ENCODE results near the gene CHRDL1. TPM values are rescaled to one million over a fixed set of nuclear protein-coding genes. Genes with fewer than 3 reads are reported as not detected.
"Not testable (repeated sequence)": the region's sequence is repeated elsewhere in the genome, so short reads cannot be mapped to it uniquely, and the experiment has no call there.

The CHRDL1 gene
- polyA plus RNA-seq, 1 donor from 2014 or later: 2.0 TPM

DNA sequence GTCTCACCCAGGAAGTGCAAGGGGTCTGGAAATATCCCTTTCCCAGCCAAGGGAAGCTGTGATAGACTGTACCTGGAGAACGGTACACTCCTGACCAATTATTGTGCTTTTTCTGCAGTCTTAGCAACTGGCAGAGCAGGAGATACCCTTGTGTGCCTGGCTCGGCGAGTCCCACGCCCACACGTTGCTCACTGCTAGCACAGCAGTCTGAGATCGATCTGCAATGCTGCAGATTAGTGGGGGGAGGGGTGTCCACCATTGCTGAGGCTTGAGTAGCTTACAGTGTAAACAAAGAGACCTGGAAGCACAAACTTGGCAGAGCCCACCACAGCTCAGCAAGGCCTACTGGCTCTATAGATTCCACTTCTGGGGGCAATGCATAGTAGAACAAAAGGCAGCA, 138.5 kb downstream of the CHRDL1 start:
- Histone ChIP-seq H3K27ac (ENCODE audit: low read length) (no peak overlapping the region), H3K9me2 (ENCODE audit: insufficient read depth, low read length) (no peaks in the 10 kb centered on the region), H3K4me3 (ENCODE audit: low read length) (no peak overlapping the region), H3F3A (ENCODE audit: insufficient read depth, low read length, poor library complexity, severe bottlenecking) (no peaks in the 10 kb centered on the region), H3K9ac (ENCODE audit: low read length) (no peak overlapping the region), H4K20me1 (ENCODE audit: insufficient read depth) (no peaks in the 10 kb centered on the region), H3K4me2 (ENCODE audit: low read length) (no peak overlapping the region), H3K36me3 (ENCODE audit: insufficient read depth, low read length) (no peaks in the 10 kb centered on the region), H3K27me3 (ENCODE audit: insufficient read depth, low read depth, low read length) (no peaks in the 10 kb centered on the region), H3K9me3 (ENCODE audit: low read length) (no peaks in the 10 kb centered on the region), H3K79me2 (replicated peaks; ENCODE audit: insufficient read depth, low read length) (no peaks in the 10 kb centered on the region), H2AFZ (ENCODE audit: low read depth, low read length) (no peak overlapping the region)
- TF ChIP-seq, protein P1, sequence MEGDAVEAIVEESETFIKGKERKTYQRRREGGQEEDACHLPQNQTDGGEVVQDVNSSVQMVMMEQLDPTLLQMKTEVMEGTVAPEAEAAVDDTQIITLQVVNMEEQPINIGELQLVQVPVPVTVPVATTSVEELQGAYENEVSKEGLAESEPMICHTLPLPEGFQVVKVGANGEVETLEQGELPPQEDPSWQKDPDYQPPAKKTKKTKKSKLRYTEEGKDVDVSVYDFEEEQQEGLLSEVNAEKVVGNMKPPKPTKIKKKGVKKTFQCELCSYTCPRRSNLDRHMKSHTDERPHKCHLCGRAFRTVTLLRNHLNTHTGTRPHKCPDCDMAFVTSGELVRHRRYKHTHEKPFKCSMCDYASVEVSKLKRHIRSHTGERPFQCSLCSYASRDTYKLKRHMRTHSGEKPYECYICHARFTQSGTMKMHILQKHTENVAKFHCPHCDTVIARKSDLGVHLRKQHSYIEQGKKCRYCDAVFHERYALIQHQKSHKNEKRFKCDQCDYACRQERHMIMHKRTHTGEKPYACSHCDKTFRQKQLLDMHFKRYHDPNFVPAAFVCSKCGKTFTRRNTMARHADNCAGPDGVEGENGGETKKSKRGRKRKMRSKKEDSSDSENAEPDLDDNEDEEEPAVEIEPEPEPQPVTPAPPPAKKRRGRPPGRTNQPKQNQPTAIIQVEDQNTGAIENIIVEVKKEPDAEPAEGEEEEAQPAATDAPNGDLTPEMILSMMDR (IDR thresholded peaks at IDR 0.05; ENCODE audit: poor library complexity, severe bottlenecking): no peak
- TF ChIP-seq EP300 (conservative IDR thresholded peaks at IDR 0.05; ENCODE audit: poor library complexity, severe bottlenecking): no peak
- TF ChIP-seq SMC3 (conservative IDR thresholded peaks at IDR 0.05; ENCODE audit: poor library complexity): no peak
- TF ChIP-seq POLR2AphosphoS5 (IDR thresholded peaks at IDR 0.05): no peak
- TF ChIP-seq RAD21 (conservative IDR thresholded peaks at IDR 0.05): no peak
- no peak for TF ChIP-seq EZH2 (IDR thresholded peaks at IDR 0.05; ENCODE audit: borderline replicate concordance, insufficient read depth, low read length, poor library complexity, severe bottlenecking)
- TF ChIP-seq MXI1 (conservative IDR thresholded peaks at IDR 0.05; ENCODE audit: poor library complexity, severe bottlenecking): no peak
- TF ChIP-seq TAF1 (IDR thresholded peaks at IDR 0.05; ENCODE audit: low read depth): no peak
- TF ChIP-seq, protein P2, sequence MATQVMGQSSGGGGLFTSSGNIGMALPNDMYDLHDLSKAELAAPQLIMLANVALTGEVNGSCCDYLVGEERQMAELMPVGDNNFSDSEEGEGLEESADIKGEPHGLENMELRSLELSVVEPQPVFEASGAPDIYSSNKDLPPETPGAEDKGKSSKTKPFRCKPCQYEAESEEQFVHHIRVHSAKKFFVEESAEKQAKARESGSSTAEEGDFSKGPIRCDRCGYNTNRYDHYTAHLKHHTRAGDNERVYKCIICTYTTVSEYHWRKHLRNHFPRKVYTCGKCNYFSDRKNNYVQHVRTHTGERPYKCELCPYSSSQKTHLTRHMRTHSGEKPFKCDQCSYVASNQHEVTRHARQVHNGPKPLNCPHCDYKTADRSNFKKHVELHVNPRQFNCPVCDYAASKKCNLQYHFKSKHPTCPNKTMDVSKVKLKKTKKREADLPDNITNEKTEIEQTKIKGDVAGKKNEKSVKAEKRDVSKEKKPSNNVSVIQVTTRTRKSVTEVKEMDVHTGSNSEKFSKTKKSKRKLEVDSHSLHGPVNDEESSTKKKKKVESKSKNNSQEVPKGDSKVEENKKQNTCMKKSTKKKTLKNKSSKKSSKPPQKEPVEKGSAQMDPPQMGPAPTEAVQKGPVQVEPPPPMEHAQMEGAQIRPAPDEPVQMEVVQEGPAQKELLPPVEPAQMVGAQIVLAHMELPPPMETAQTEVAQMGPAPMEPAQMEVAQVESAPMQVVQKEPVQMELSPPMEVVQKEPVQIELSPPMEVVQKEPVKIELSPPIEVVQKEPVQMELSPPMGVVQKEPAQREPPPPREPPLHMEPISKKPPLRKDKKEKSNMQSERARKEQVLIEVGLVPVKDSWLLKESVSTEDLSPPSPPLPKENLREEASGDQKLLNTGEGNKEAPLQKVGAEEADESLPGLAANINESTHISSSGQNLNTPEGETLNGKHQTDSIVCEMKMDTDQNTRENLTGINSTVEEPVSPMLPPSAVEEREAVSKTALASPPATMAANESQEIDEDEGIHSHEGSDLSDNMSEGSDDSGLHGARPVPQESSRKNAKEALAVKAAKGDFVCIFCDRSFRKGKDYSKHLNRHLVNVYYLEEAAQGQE (IDR thresholded peaks at IDR 0.05; ENCODE audit: borderline replicate concordance): no peak

DNA sequence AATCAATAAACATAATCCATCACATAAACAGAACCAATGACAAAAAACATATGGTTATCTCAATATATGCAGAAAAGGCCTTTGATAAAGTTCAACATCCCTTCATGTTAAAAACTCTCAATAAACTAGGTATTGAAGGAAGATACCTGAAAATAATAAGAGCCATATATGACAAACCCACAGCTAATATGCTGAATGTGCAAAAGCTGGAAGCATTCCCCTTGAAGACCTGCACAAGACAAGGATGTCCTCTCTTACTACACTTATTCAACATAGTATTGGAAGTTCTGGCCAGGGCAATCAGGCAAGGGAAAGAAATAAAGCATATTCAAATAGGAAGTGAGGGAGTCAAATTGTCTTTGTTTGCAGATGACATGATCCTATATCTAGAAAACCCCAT, 141.3 kb downstream of the CHRDL1 start:
- not testable (repeated sequence) for H3F3A ChIP-seq (ENCODE audit: insufficient read depth, low read length, poor library complexity, severe bottlenecking); H3K4me2 ChIP-seq (ENCODE audit: low read length); H3K36me3 ChIP-seq (ENCODE audit: insufficient read depth, low read length); H3K27me3 ChIP-seq (ENCODE audit: insufficient read depth, low read depth, low read length); H3K9ac ChIP-seq (ENCODE audit: low read length); H4K20me1 ChIP-seq (ENCODE audit: insufficient read depth); H2AFZ ChIP-seq (ENCODE audit: low read depth, low read length); H3K9me2 ChIP-seq (ENCODE audit: insufficient read depth, low read length); H3K79me2 ChIP-seq (replicated peaks; ENCODE audit: insufficient read depth, low read length); H3K4me3 ChIP-seq (ENCODE audit: low read length); H3K9me3 ChIP-seq (ENCODE audit: low read length); H3K27ac ChIP-seq (ENCODE audit: low read length)

DNA sequence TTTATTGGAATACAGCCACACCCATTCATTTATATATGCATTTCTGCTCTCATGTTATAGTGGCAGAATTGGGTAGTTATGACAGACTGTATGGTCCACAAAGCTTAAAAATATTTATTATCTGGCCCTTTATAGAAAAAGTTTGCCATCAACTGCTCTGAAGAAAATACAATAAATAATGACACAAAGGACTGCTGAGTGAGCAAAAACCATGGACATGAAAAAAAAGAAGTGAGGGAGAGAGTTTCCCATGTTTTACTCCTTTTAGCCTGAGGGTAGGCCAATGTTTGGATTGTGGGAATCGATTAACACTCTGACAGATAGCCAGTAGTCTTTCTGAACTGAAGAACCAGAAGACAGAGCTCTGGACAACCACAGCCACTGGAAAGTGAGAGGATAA, 149.2 kb downstream of the CHRDL1 start:
- H2AFZ ChIP-seq (ENCODE audit: low read depth, low read length): no peak overlapping the region

More for the DNA sequence above, 149.2 kb downstream of the CHRDL1 start:
- Histone ChIP-seq H3K27ac (ENCODE audit: low read length) (no peak overlapping the region), H3K9ac (ENCODE audit: low read length) (no peak overlapping the region), H3K36me3 (ENCODE audit: insufficient read depth, low read length) (no peaks in the 10 kb centered on the region), H3K4me3 (ENCODE audit: low read length) (no peak overlapping the region), H3K9me3 (ENCODE audit: low read length) (no peaks in the 10 kb centered on the region), H3K4me2 (ENCODE audit: low read length) (no peak overlapping the region), H4K20me1 (ENCODE audit: insufficient read depth) (no peaks in the 10 kb centered on the region), H3K27me3 (ENCODE audit: insufficient read depth, low read depth, low read length) (no peaks in the 10 kb centered on the region), H3K9me2 (ENCODE audit: insufficient read depth, low read length) (no peaks in the 10 kb centered on the region), H3F3A (ENCODE audit: insufficient read depth, low read length, poor library complexity, severe bottlenecking) (no peaks in the 10 kb centered on the region), H3K79me2 (replicated peaks; ENCODE audit: insufficient read depth, low read length) (no peaks in the 10 kb centered on the region)
- TF ChIP-seq RAD21 (conservative IDR thresholded peaks at IDR 0.05): no peak
- no peak for TF ChIP-seq POLR2AphosphoS5 (IDR thresholded peaks at IDR 0.05)
- TF ChIP-seq, protein P1 (IDR thresholded peaks at IDR 0.05; ENCODE audit: poor library complexity, severe bottlenecking): no peak
- TF ChIP-seq EP300 (conservative IDR thresholded peaks at IDR 0.05; ENCODE audit: poor library complexity, severe bottlenecking): no peak
- no peak for TF ChIP-seq TAF1 (IDR thresholded peaks at IDR 0.05; ENCODE audit: low read depth)
- TF ChIP-seq SMC3 (conservative IDR thresholded peaks at IDR 0.05; ENCODE audit: poor library complexity): no peak
- TF ChIP-seq MXI1 (conservative IDR thresholded peaks at IDR 0.05; ENCODE audit: poor library complexity, severe bottlenecking): no peak
- TF ChIP-seq, protein P2 (IDR thresholded peaks at IDR 0.05; ENCODE audit: borderline replicate concordance): no peak
- TF ChIP-seq EZH2 (IDR thresholded peaks at IDR 0.05; ENCODE audit: borderline replicate concordance, insufficient read depth, low read length, poor library complexity, severe bottlenecking): no peak

Data from neural cell (in vitro differentiated cells).